22Rv1 (cell line): Measurements from ENCODE around the gene SDK1.

Experiments
- CTCF ChIP-seq: fragments of 450-650 bp; IDR thresholded peaks from 2 replicates; pipeline ENCODE4 v1.5.1; 2017; ENCODE audit warnings: mild to moderate bottlenecking
- ZFX ChIP-seq: fragments of 450-650 bp; IDR thresholded peaks from 2 replicates; pipeline ENCODE4 v1.6.1; 2017; ENCODE audit warnings: antibody characterized with exemption, borderline replicate concordance

GRCh38 chr7:4023502-4023901 lies 722.5 kb downstream of the SDK1 start:
- TF ChIP-seq CTCF (no peak), ZFX (no peak)
